Measurements from ENCODE around the gene NFE2.
A peak's percentile ranks its signal among the peaks of the same experiment; 100 is the strongest.
"Not testable (repeated sequence)": the region's sequence is repeated elsewhere in the genome, so short reads cannot be mapped to it uniquely, and the experiment has no call there.

The NFE2 gene

DNA sequence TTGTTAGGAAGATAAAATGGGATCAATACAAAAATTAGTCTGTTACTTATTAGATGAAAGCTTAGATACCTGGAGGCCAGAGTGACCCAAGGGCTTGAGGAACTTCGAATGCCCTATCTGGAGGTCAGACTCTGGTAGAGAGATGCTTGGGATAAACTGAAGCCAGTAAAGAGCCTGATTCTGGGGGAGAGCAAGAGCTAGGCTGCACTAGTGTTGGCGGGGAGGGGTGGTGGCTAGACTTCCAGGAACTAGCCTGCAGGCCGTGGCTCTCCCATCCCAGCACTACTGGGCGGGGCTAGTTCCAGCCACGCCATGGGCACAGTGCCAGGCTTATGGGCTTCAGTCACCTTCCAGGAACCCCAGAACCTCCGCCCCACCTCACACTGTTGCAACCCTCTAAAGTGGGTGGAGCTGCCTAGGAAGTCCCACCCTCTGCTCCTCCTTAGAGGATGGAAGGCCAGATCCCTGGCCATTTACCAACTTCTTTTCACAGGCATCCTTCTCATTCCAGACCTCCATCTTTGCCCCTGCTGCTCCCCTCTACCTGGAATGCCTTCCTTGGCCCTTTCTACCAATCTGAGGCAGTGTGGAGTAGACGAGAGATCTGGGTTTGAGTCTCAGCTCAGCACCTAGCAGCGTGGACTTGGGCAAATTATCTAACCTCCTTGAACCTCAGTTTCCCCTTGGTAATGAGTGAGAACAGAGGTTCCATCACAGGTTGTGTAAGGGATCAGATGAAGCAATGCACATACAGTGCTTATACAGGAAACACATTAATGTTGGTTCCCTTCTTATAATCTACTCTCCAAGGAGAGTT, 6.3 kb upstream of the NFE2 start:
- peak; percentile 100 for DNase-seq (ENCODE audit: low spot score)

- DNase-seq (ENCODE audit: low spot score): peak; percentile 97
Measured at GRCh38 chr12:54304187-54304810, 3.5 kb upstream of the NFE2 start.

DNA sequence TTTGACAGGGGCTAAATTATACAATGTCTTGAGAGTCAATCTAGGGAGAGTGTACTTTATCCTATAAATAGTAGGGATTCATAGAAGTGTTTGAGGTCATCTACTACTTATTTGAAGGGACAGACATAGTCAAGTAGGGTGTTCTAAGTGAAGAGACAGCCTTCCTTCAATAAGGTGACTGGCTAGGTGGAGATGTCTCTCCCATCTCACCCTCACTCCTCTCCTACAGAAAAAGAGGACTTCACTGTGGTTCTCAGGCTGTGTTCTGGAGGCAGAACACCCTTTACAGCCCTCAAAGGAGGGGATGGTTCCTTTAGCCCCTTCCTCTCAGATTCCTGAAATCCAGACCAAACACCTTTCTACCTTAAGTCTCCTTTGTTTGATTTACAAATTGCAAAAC, 2.8 kb upstream of the NFE2 start:
- DNase-seq (ENCODE audit: low spot score): peak; percentile 56

- no peak for DNase-seq (ENCODE audit: low spot score)
Measured at GRCh38 chr12:54301428-54302048, 723 bp upstream of the NFE2 start.

- no peak for DNase-seq (ENCODE audit: low spot score)
Measured at GRCh38 chr12:54300225-54300731, 537 bp downstream of the NFE2 start.

- DNase-seq (ENCODE audit: low spot score): peak; percentile 55
Measured at GRCh38 chr12:54299515-54300224, 1.1 kb downstream of the NFE2 start.

GRCh38 chr12:54298904-54299303, 1.9 kb downstream of the NFE2 start:
- peak; percentile 79 for DNase-seq (ENCODE audit: low spot score)

GRCh38 chr12:54296393-54297099, 4.3 kb downstream of the NFE2 start:
- DNase-seq (ENCODE audit: low spot score): peak; percentile 63

DNA sequence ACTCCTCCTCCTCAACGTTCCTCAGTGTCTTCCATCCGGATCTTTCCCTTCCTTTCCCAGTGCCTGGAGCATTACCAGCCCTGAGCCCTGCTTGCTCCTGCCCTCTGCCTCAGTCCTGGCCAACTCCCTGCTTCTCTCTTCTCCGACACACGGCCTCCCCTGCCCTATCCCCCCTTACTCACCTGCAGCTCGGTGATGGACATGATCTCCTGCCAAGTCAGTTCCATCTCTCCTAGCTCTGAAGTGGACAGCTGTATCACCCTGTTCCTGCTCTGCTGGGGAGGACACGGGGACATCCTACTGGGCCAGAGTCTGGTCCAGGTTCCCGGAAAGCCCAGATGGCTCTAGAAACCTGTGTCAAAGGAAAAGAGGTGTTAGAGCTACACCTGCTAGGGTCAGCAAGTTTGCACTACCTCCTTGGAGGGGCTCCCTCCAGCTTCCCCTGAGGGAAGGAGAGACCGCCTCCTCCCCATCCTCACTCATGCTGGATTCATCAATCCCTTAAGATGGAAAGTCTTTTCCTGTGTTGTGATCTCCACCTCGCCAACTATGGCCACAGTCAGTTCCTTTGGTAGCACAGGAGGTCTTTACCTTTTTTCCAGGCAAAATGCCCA, 5.8 kb downstream of the NFE2 start:
- peak; percentile 43 for DNase-seq (ENCODE audit: low spot score)

DNA sequence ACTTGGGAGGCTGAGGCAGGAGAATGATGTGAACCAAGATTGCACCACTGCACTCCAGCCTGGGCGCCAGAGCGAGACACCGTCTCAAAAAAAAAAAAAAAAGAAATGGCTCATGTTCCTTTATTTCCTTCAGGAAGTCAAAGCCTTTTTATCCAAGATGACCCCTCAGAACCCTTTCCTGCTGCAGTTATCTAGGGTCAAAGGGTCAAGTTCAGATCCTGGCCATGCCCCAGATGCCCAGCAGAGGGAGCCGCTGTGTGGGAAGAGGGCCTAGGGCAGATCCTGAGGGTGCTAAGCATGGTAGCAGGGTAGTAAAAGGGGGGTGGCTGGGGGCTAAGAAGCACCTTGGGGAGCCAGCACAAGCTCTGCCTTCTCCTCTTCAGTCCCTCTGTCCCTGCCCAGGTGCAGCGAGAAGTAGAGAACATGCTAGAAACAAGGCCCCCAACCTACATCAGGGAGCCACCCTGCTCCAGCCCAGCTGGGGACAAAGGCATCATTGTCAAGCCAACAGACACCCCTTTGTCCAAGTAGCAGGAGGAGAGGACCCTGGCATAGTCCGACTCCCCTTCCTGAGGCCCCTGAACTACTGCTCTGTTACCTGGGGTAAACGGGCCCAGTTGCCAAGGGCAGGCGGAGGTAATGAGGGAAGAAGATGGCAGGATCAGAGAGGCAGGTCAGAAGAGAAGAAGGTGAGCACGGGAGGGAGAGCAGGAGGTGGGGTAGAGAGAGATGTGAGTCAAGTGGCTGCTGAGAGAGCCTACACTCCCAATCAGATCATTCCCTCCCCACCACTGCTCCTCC, 6.5 kb downstream of the NFE2 start:
- peak; percentile 85 for DNase-seq (ENCODE audit: low spot score)

DNA sequence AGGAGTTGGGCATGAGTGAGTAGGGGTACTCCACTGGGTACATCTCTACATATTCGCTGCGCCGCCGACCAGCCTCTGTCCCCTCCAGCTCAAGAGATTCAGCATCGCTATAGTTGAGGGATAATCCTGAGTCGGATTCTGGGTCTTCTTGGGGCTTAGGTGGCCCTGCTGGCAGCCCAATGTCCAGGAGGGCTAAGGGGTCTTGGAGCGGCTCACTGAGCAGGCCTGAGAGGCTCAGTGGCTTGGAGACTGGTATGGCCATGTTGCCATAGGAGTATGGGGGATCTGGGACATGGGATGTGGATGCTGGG, 7.9 kb downstream of the NFE2 start:
- no peak for DNase-seq (ENCODE audit: low spot score)

GRCh38 chr12:54292083-54292930, 8.5 kb downstream of the NFE2 start:
- no peak for DNase-seq (ENCODE audit: low spot score)

DNA sequence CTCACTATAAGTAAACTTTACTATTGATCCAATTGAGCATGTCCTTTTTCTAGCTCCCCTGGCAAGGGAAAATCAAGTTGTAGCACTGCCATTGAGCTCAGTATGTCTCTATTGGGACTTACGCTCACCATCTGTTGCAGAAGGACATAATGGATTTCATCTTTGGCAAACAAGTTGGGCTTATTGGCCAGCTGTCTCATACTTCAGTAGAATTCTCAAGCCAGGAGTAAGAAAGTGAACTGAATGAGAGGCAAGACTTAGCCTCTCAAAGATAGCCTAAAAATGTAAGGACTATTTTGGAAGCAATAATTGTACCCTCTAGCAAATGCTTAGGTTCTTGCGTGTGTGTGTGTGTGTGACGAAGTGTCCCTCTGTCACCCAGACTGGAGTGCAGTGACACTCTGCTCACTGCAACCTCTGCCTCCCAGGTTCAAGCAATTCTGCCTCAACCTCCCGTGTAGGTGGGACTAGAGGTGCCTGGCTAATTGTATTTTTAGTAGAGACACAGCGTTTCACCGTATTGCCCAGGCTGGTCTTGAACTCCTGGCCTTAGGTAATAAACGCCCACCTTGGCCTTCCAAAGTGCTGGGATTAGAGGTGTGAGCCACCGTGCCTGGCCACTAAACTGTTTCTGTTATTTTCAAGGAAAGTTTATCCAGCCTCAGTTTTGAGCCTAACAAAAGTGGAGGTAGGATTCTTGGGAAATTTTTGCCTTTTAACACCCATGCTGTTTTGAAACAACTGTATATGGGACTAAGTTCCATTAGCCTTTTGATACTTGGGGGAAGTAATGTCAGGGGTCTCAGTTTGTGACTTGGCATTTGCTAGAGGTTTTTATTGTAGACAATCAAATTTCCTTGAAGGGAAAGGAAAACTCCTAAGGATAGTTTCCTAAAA, 13.3 kb downstream of the NFE2 start:
- DNase-seq (ENCODE audit: low spot score): peak; percentile 48

GRCh38 chr12:54286042-54287030, 14.5 kb downstream of the NFE2 start:
- peak; percentile 76 for DNase-seq (ENCODE audit: low spot score)

- DNase-seq (ENCODE audit: low spot score): peak; percentile 56
Measured at GRCh38 chr12:54285150-54286041, 15.4 kb downstream of the NFE2 start.

DNA sequence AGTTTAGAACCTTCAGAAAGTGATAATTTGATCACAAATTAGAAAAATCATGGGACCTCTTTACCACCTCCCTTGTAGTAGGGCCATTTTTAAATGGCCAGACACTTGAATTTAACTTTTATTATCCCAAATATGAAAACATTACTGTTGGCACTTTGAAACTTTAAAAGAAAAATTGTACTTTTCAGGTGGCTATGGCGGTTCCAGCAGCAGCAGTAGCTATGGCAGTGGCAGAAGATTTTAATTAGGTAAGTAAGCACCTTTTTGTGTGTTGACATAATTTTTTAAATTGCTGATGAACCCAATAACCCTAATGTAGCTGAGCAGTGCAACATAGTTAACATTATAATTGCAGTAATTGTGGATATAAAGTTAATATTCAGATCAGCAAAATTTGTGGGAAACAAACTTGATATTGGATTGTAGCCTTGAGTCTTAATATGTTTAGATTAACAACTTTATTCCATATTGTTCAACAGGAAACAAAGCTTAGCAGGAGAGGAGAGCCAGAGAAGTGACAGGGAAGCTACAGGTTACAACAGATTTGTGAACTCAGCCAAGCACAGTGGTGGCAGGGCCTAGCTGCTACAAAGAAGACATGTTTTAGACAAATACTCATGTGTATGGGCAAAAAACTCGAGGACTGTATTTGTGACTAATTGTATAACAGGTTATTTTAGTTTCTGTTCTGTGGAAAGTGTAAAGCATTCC, 16.6 kb downstream of the NFE2 start:
- DNase-seq (ENCODE audit: low spot score): not testable (repeated sequence)
